Heart right ventricle (tissue), 16 donors: ENCODE results near the gene LRMDA. TPM values are rescaled to one million over a fixed set of nuclear protein-coding genes. Genes with fewer than 3 reads are reported as not detected.

Experiments
- ATAC-seq, 8 donors: fragments of 200-7000 bp; cut with Tn5 transposase; one replicate each; pipeline ENCODE4 v1.9.1; 2020; ENCODE audit warnings: mild to moderate bottlenecking in 8 of 8, moderate library complexity in 8 of 8, moderate number of reproducible peaks in 1 of 8
- DNase-seq, 2 donors: peaks; one replicate each; pipeline ENCODE4 v3.0.0-alpha.2; 2020
- H3K27ac ChIP-seq, 10 donors: fragments of 200-600 bp; sonication (generic) in 2 of 10; one replicate each; pipeline versions ENCODE4 v1.5.0 to v1.8.0; 2020 to 2022; ENCODE audit warnings: mild to moderate bottlenecking in 3 of 10
- H3K27me3 ChIP-seq, 7 donors: fragments of 200-600 bp; one replicate each; pipeline ENCODE4 v1.8.0; 2021 to 2022; ENCODE audit warnings: mild to moderate bottlenecking in 2 of 7
- H3K36me3 ChIP-seq, 9 donors: fragments of 200-600 bp; sonication (generic) in 1 of 9; one replicate each; pipeline versions ENCODE4 v1.5.0 to v1.8.0; 2020 to 2022; ENCODE audit warnings: mild to moderate bottlenecking in 2 of 9
- H3K4me1 ChIP-seq, 9 donors: fragments of 200-600 bp; sonication (generic) in 1 of 9; one replicate each; pipeline versions ENCODE4 v1.5.0 to v1.8.0; 2020 to 2022; ENCODE audit warnings: mild to moderate bottlenecking in 4 of 9
- H3K4me3 ChIP-seq, 10 donors: fragments of 200-600 bp; sonication (generic) in 2 of 10; one replicate each; pipeline versions ENCODE4 v1.5.0 to v1.8.0; 2020 to 2022; ENCODE audit warnings: mild to moderate bottlenecking in 7 of 10, moderate library complexity in 2 of 10
- H3K9me3 ChIP-seq, 11 donors: fragments of 200-600 bp in 10 of 11; sonication (generic) in 2 of 11; one replicate each; pipeline versions ENCODE4 v1.5.0 to v1.8.0; 2013 to 2022; ENCODE audit warnings: mild to moderate bottlenecking in 2 of 11, control low read depth in 1 of 11, moderate library complexity in 1 of 11
- CTCF ChIP-seq, 9 donors: fragments of 200-600 bp; sonication (generic) in 2 of 9; IDR thresholded peaks; one replicate each; pipeline versions ENCODE4 v1.5.0 to v1.8.0; 2021 to 2022; ENCODE audit warnings: antibody characterized with exemption in 9 of 9, mild to moderate bottlenecking in 5 of 9, moderate library complexity in 1 of 9
- whole genome bisulfite sequencing, 2 donors: extraction: QIAGEN DNeasy Blood & Tissue Kit; methylation state at CpG; one replicate each; pipeline ENCODE4 v1.1.7; 2013; ENCODE audit warnings: inconsistent platforms in 1 of 2; 5-methylcytosine and 5-hydroxymethylcytosine counted together
- intact Hi-C, 10 donors: fragments of 100-400 bp; cut with DNase I; formaldehyde crosslinking; loops; one replicate each; pipeline versions ENCODE4 v1.11.1 to v1.14.2; 2022
- polyA plus RNA-seq, 2 donors: library from polyadenylated mRNA; stranded (reverse); fragments of 200-250 nt; gene quantifications; one replicate each; pipeline ENCODE4 v1.2.3, GENCODE V29; 2013
- total RNA-seq, 10 donors: library from RNA; stranded (reverse); fragmentation: NEBNext Ultra II Directional in 3 of 10; extraction: Animal tissue kit (Norgen Biotek cat#: 25700) in 3 of 10; gene quantifications; one replicate each; pipeline versions ENCODE4 v1.2.1 to v1.2.4, GENCODE V29; 2021 to 2023
- donor health status: Arrhythmogenic right ventricular cardiomyopathy.
- donor health status: ischemic (EF 13 %, LVEDD 7.1; RV severe dilation, severe dysfunction).
- donor health status: healthy with polysubstance abuse.
- donor health status: DM: no; HTN: yes; CAD: no.
- donor health status: DM: no; HTN: no; CAD: no.
- donor health status: ischemic (EF 25% LVEDD 6.9; RV normal size, moderate dysfunction).
- donor health status: ischemic (EF 25% LVEDD 5.7; RV mildly dilated, moderate dysfunction).
- donor health status: healthy.
- donor health status: DM: yes; HTN: yes; CAD: no.
- donor health status: Ischemic cardiomyopathy.
- donor health status: ischemic (EF 35%, LVEDD 5.7; RV mildly dilated, moderate dysfunction).
- donor health status: nonischemic (EF 11% LVEDD 7.7; RV severe dilation, severe dysfunction).
- donor health status: DM: yes; HTN: yes; CAD: no.
- donor health status: PGD.
- donor health status: ischemic (EF 29% LVEDD 5.4; RV normal size, mild dysfunction).
- donor health status: nonischemic (EF 23%, LVEDD 6.1; RV moderate dilation, normal function).

LRMDA gene
- total and polyA plus RNA-seq, 12 donors = 4.0 to 59.8 (median 12.7) TPM

- Histone ChIP-seq H3K36me3 (no peaks in the 10 kb centered on the region), H3K27me3 (no peaks in the 10 kb centered on the region), H3K4me3 (no peak overlapping the region), H3K9me3 (no peaks in the 10 kb centered on the region), H3K27ac (no peak overlapping the region), H3K4me1 (peaks cover 0 to 4% (median 0%) of the 10 kb centered on the region in 9 donors)
- DNase-seq (no peak), ATAC-seq (no peak)
- WGBS, 2 donors = 90 to 95% methylated on average over 8 of the region's 8 CpGs
- TF ChIP-seq CTCF (IDR thresholded peaks at IDR 0.05) = no peak
- intact Hi-C loops = no loop called here
Measured at GRCh38 chr10:76206797-76207352, 775.5 kb downstream of the LRMDA start.

- intact Hi-C loops = no loop called here
- WGBS, 2 donors = 95% methylated on average over 5 of the region's 5 CpGs
- no peak for ATAC-seq
- H3K4me1 ChIP-seq = no peaks in the 10 kb centered on the region
- no peaks in the 10 kb centered on the region for H3K27me3 ChIP-seq
- no peaks in the 10 kb centered on the region for H3K9me3 ChIP-seq
- no peaks in the 10 kb centered on the region for H3K36me3 ChIP-seq
- no peak overlapping the region for H3K27ac ChIP-seq
- no peak for TF ChIP-seq CTCF (IDR thresholded peaks at IDR 0.05)
- no peak overlapping the region for H3K4me3 ChIP-seq
- no peak for DNase-seq
Measured at GRCh38 chr10:76209135-76209534, 777.7 kb downstream of the LRMDA start.

GRCh38 chr10:76210211-76210610 is 778.8 kb downstream of the LRMDA start:
- Histone ChIP-seq H3K9me3 (no peaks in the 10 kb centered on the region), H3K27me3 (no peaks in the 10 kb centered on the region), H3K4me3 (no peak overlapping the region), H3K27ac (no peak overlapping the region), H3K4me1 (no peaks in the 10 kb centered on the region), H3K36me3 (no peaks in the 10 kb centered on the region)
- no peak for DNase-seq
- ATAC-seq = no peak
- intact Hi-C loops = no loop called here
- TF ChIP-seq CTCF (IDR thresholded peaks at IDR 0.05) = no peak
- WGBS, 2 donors = 78 to 80% methylated on average over 3 of the region's 3 CpGs

- DNase-seq (no peak), ATAC-seq (no peak)
- H3K27ac ChIP-seq = no peak overlapping the region
- 93 to 95% methylated on average over 1 of the region's 1 CpG for WGBS, 2 donors
- TF ChIP-seq CTCF (IDR thresholded peaks at IDR 0.05) = no peak
- no peak overlapping the region for H3K4me3 ChIP-seq
- peaks cover 0 to 7% (median 0%) of the 10 kb centered on the region in 11 donors for H3K9me3 ChIP-seq
- H3K27me3 ChIP-seq = no peaks in the 10 kb centered on the region
- no peaks in the 10 kb centered on the region for H3K36me3 ChIP-seq
- no peaks in the 10 kb centered on the region for H3K4me1 ChIP-seq
- intact Hi-C loops = no loop called here
Measured at GRCh38 chr10:76211691-76212090, 780.3 kb downstream of the LRMDA start.
